Nephron progenitor cell (in vitro differentiated cells): ENCODE measurements around the gene KMT5B.

Experiments used
- DNase-seq: peaks from one replicate; pipeline ENCODE4 v3.0.0; 2021
- H3K27ac Mint-ChIP-seq: 2 replicates; pipeline ENCODE4 v1.8.0; 2021; ENCODE audit warnings: mild to moderate bottlenecking, moderate library complexity, mixed read lengths
- H3K27me3 Mint-ChIP-seq: 2 replicates; pipeline ENCODE4 v1.8.0; 2021; ENCODE audit warnings: mild to moderate bottlenecking, low read depth, mixed read lengths; ENCODE audit not compliant: poor library complexity
- H3K36me3 Mint-ChIP-seq: 2 replicates; pipeline ENCODE4 v1.8.0; 2021; ENCODE audit warnings: low read depth, mixed read lengths
- H3K4me1 Mint-ChIP-seq: 2 replicates; pipeline ENCODE4 v1.8.0; 2021; ENCODE audit warnings: mixed read lengths
- H3K4me3 Mint-ChIP-seq: 2 replicates; pipeline ENCODE4 v1.8.0; 2021; ENCODE audit warnings: mild to moderate bottlenecking, moderate library complexity, mixed read lengths
- H3K9me3 Mint-ChIP-seq: 2 replicates; pipeline ENCODE4 v1.8.0; 2021; ENCODE audit warnings: mild to moderate bottlenecking, moderate library complexity, mixed read lengths
- CTCF ChIP-seq: fragments of 200-600 bp; sonication (generic); IDR thresholded peaks from 2 replicates; pipeline ENCODE4 v1.5.0; 2021; ENCODE audit warnings: antibody characterized with exemption

The KMT5B gene

GRCh38 chr11:68173926-68174325 lies 39.2 kb downstream of the KMT5B start:
- Mint-ChIP-seq H3K27ac (no peak overlapping the region), H3K9me3 (no peaks in the 10 kb centered on the region), H3K4me3 (no peak overlapping the region), H3K36me3 (peaks cover 57% of the 10 kb centered on the region), H3K27me3 (no peaks in the 10 kb centered on the region), H3K4me1 (no peaks in the 10 kb centered on the region)
- no peak for DNase-seq
- TF ChIP-seq CTCF, result no peak

- H3K4me3 Mint-ChIP-seq, result no peak overlapping the region
- peaks cover 61% of the 10 kb centered on the region for H3K36me3 Mint-ChIP-seq
- no peaks in the 10 kb centered on the region for H3K27me3 Mint-ChIP-seq
- no peak overlapping the region for H3K27ac Mint-ChIP-seq
- no peak for TF ChIP-seq CTCF
- no peaks in the 10 kb centered on the region for H3K9me3 Mint-ChIP-seq
- H3K4me1 Mint-ChIP-seq, result no peaks in the 10 kb centered on the region
- DNase-seq, result no peak
Measured at GRCh38 chr11:68169442-68169841, 43.7 kb downstream of the KMT5B start.

- no peak overlapping the region for H3K27ac Mint-ChIP-seq
Measured at GRCh38 chr11:68168694-68169093, 44.4 kb downstream of the KMT5B start.

GRCh38 chr11:68167474-68167873 lies 45.6 kb downstream of the KMT5B start:
- Mint-ChIP-seq H3K4me1 (no peaks in the 10 kb centered on the region), H3K9me3 (no peaks in the 10 kb centered on the region), H3K27ac (no peak overlapping the region), H3K36me3 (peaks cover 61% of the 10 kb centered on the region), H3K27me3 (no peaks in the 10 kb centered on the region), H3K4me3 (no peak overlapping the region)
- no peak for DNase-seq
- TF ChIP-seq CTCF, result no peak

More at GRCh38 chr11:68168694-68169093, 44.4 kb downstream of the KMT5B start:
- Mint-ChIP-seq H3K4me3 (no peak overlapping the region), H3K9me3 (no peaks in the 10 kb centered on the region), H3K4me1 (no peaks in the 10 kb centered on the region), H3K27me3 (no peaks in the 10 kb centered on the region), H3K36me3 (peaks cover 56% of the 10 kb centered on the region)
- DNase-seq, result no peak
- no peak for TF ChIP-seq CTCF

GRCh38 chr11:68166969-68167368 lies 46.1 kb downstream of the KMT5B start:
- no peaks in the 10 kb centered on the region for H3K9me3 Mint-ChIP-seq
- H3K27ac Mint-ChIP-seq, result no peak overlapping the region
- no peak for DNase-seq
- no peaks in the 10 kb centered on the region for H3K27me3 Mint-ChIP-seq
- peaks cover 66% of the 10 kb centered on the region for H3K36me3 Mint-ChIP-seq
- no peaks in the 10 kb centered on the region for H3K4me1 Mint-ChIP-seq
- TF ChIP-seq CTCF, result no peak
- no peak overlapping the region for H3K4me3 Mint-ChIP-seq

GRCh38 chr11:68165601-68166000 lies 47.5 kb downstream of the KMT5B start:
- TF ChIP-seq CTCF, result no peak
- no peaks in the 10 kb centered on the region for H3K27me3 Mint-ChIP-seq
- H3K4me3 Mint-ChIP-seq, result no peak overlapping the region
- H3K27ac Mint-ChIP-seq, result peak overlapping the region; percentile 57
- peaks cover 1% of the 10 kb centered on the region for H3K4me1 Mint-ChIP-seq
- DNase-seq, result no peak
- H3K36me3 Mint-ChIP-seq, result peaks cover 69% of the 10 kb centered on the region
- H3K9me3 Mint-ChIP-seq, result no peaks in the 10 kb centered on the region
